Calu3 (cell line): ENCODE data around the gene CAMKMT. TPM values are rescaled to one million over a fixed set of nuclear protein-coding genes. Genes with fewer than 3 reads are reported as not detected.
A peak's percentile ranks its signal among the peaks of the same experiment; 100 is the strongest.

Experiments used
- BruUV-seq: library from RNA; stranded (reverse); fragments of 400-500 nt; replicated peaks from 2 replicates; lab custom pipeline; 2021; lab: Mats Ljungman, UMichigan
- CTCF ChIA-PET: fragments of 300-600 bp; sonication (Branson Sonifier 250); formaldehyde crosslinking; loops from one replicate; lab custom pipeline; 2022; ENCODE audit warnings: antibody characterized with exemption; lab: Charles Lee
- DNase-seq: peaks from one replicate; pipeline ENCODE4 v3.0.0; 2022
- H3K27ac Mint-ChIP-seq: one replicate; pipeline ENCODE4 v1.8.0; 2022; ENCODE audit warnings: mixed read lengths; ENCODE audit not compliant: unreplicated experiment
- H3K27me3 Mint-ChIP-seq: one replicate; pipeline ENCODE4 v1.8.0; 2022; ENCODE audit warnings: mixed read lengths; ENCODE audit not compliant: unreplicated experiment
- H3K36me3 Mint-ChIP-seq: one replicate; pipeline ENCODE4 v1.8.0; 2022; ENCODE audit warnings: mild to moderate bottlenecking, moderate library complexity, mixed read lengths; ENCODE audit not compliant: insufficient read depth, unreplicated experiment
- H3K4me1 Mint-ChIP-seq: one replicate; pipeline ENCODE4 v1.8.0; 2022; ENCODE audit warnings: mild to moderate bottlenecking, low read depth, mixed read lengths; ENCODE audit not compliant: unreplicated experiment
- H3K4me3 Mint-ChIP-seq: one replicate; pipeline ENCODE4 v1.8.0; 2022; ENCODE audit warnings: mild to moderate bottlenecking, low read depth, moderate library complexity, mixed read lengths; ENCODE audit not compliant: unreplicated experiment
- H3K9me3 Mint-ChIP-seq: one replicate; pipeline ENCODE4 v1.8.0; 2022; ENCODE audit warnings: low read depth, mixed read lengths; ENCODE audit not compliant: unreplicated experiment
- CTCF ChIP-seq: fragments of 200-600 bp; IDR thresholded peaks from one replicate; pipeline ENCODE4 v1.8.0; 2022; ENCODE audit warnings: antibody characterized with exemption; ENCODE audit not compliant: unreplicated experiment
- intact Hi-C: fragments of 100-400 bp; cut with micrococcal nuclease; formaldehyde crosslinking; loops from one replicate; pipeline ENCODE4 v1.10.0; 2022; ENCODE audit not compliant: unreplicated experiment
- total RNA-seq: library from RNA; stranded (reverse); gene quantifications from 2 replicates; pipeline ENCODE4 v1.2.3, GENCODE V29; 2022

The CAMKMT gene
- total RNA-seq, 1 experiment from 2014 or later = 20.6 TPM

GRCh38 chr2:44335806-44336538 is 25.8 kb upstream of the CAMKMT start:
- no peaks in the 10 kb centered on the region for H3K27me3 Mint-ChIP-seq
- H3K4me3 Mint-ChIP-seq = no peak overlapping the region
- CTCF ChIA-PET = interaction anchor here (0.6 kb wide), 1 partner anchor 356 kb away, joined by 3 read pairs; no protein-coding TSS in a partner anchor
- BruUV-seq = no TSS peak
- no peaks in the 10 kb centered on the region for H3K9me3 Mint-ChIP-seq
- intact Hi-C loops = no loop called here
- no peak for DNase-seq
- no peak overlapping the region for H3K27ac Mint-ChIP-seq
- no peaks in the 10 kb centered on the region for H3K4me1 Mint-ChIP-seq
- H3K36me3 Mint-ChIP-seq = peaks cover 21% of the 10 kb centered on the region
- TF ChIP-seq CTCF = no peak

GRCh38 chr2:44342854-44343253 is 18.9 kb upstream of the CAMKMT start:
- CTCF ChIA-PET = interaction anchor here (0.7 to 1.5 kb wide), 6 partner anchors 13 to 299 kb away, joined by 3 to 11 read pairs (median 4); no protein-coding TSS in a partner anchor
- Mint-ChIP-seq H3K4me3 (no peak overlapping the region), H3K36me3 (peaks cover 18% of the 10 kb centered on the region), H3K27ac (no peak overlapping the region), H3K9me3 (no peaks in the 10 kb centered on the region), H3K27me3 (no peaks in the 10 kb centered on the region), H3K4me1 (no peaks in the 10 kb centered on the region)
- intact Hi-C loops = loop anchor here (1.0 to 5.0 kb wide), 3 partner anchors 99 to 299 kb away; no protein-coding TSS in a partner anchor
- no TSS peak for BruUV-seq
- peak; percentile 24 for DNase-seq
- no peak for TF ChIP-seq CTCF

- intact Hi-C loops = no loop called here
- Mint-ChIP-seq H3K36me3 (peaks cover 10% of the 10 kb centered on the region), H3K4me3 (no peak overlapping the region), H3K27ac (no peak overlapping the region), H3K27me3 (no peaks in the 10 kb centered on the region), H3K4me1 (peaks cover 23% of the 10 kb centered on the region), H3K9me3 (no peaks in the 10 kb centered on the region)
- TF ChIP-seq CTCF = no peak
- DNase-seq = no peak
- BruUV-seq = no TSS peak
- CTCF ChIA-PET = interaction anchor here (0.7 to 0.8 kb wide), 2 partner anchors 598 to 770 kb away, joined by 3 read pairs; no protein-coding TSS in a partner anchor
Measured at GRCh38 chr2:44347526-44347925, 14.2 kb upstream of the CAMKMT start.

GRCh38 chr2:44348400-44348799 is 13.3 kb upstream of the CAMKMT start:
- Mint-ChIP-seq H3K27ac (no peak overlapping the region), H3K4me3 (no peak overlapping the region), H3K4me1 (peaks cover 23% of the 10 kb centered on the region), H3K36me3 (peaks cover 5% of the 10 kb centered on the region), H3K27me3 (no peaks in the 10 kb centered on the region), H3K9me3 (no peaks in the 10 kb centered on the region)
- no peak for TF ChIP-seq CTCF
- no peak for DNase-seq
- CTCF ChIA-PET = no interaction called here
- no TSS peak for BruUV-seq
- intact Hi-C loops = no loop called here
